AG04449 (cell line): Measurements from ENCODE around the gene IQCM.

Source experiments
- CTCF ChIA-PET: fragments of 350-600 bp; formaldehyde crosslinking; extraction: SDS; loops from one replicate; lab custom pipeline; 2021; ENCODE audit warnings: antibody characterized with exemption; lab: Yijun Ruan, JAX
- POLR2A ChIA-PET: fragments of 400-600, 350-600 bp; formaldehyde crosslinking; extraction: SDS; loops from one replicate; lab custom pipeline; 2020; ENCODE audit warnings: antibody characterized with exemption, inconsistent platforms; lab: Yijun Ruan, JAX
- DNase-seq: peaks from one replicate; pipeline ENCODE4 v3.0.0-alpha.2; 2010; ENCODE audit warnings: low read depth, low spot score
- H3K4me3 ChIP-seq: 2 replicates; pipeline ENCODE4 v1.5.1; 2011; ENCODE audit warnings: low read depth, mild to moderate bottlenecking, control low read depth, low read length
- CTCF ChIP-seq: IDR thresholded peaks from one replicate; pipeline ENCODE4 v1.5.1; 2011; ENCODE audit warnings: mild to moderate bottlenecking, moderate library complexity, low read length, control low read depth, inconsistent platforms; ENCODE audit not compliant: insufficient read depth; ENCODE audit errors: missing control alignments

Gene IQCM

GRCh38 chr4:149728444-149728843 is 87.2 kb downstream of the IQCM start:
- CTCF ChIA-PET, result no interaction called here
- POLR2A ChIA-PET, result no interaction called here
- no peak for DNase-seq
- TF ChIP-seq CTCF, result no peak
- H3K4me3 ChIP-seq, result no peak overlapping the region

GRCh38 chr4:149727663-149728062 is 88.0 kb downstream of the IQCM start:
- no peak for TF ChIP-seq CTCF
- H3K4me3 ChIP-seq, result no peak overlapping the region
- no peak for DNase-seq
- POLR2A ChIA-PET, result no interaction called here
- CTCF ChIA-PET, result no interaction called here

DNA sequence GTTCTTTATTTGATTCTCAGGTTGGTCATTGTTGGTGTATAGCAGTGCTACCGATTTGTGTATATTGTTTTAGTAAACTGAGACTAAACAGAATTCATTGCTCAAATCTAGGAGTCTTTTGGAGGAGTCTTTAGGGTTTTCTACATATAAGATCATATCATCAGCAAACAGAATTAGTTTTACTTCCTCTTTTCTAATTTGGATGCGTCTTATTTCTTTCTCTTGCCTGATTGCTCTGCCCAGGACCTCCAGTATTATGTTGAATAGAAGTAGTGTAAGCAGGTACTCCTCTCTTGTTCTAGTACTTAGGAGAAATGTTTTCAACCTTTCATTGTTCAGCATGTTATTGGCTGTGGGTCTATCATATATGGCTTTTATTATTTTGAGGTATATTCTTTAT is 92.6 kb downstream of the IQCM start:
- TF ChIP-seq CTCF, result no peak
- ChIA-PET CTCF (no interaction called here), POLR2A (no interaction called here)
- H3K4me3 ChIP-seq, result no peak overlapping the region
- DNase-seq, result no peak

- TF ChIP-seq CTCF, result no peak
- ChIA-PET CTCF (no interaction called here), POLR2A (no interaction called here)
- H3K4me3 ChIP-seq, result no peak overlapping the region
- no peak for DNase-seq
These were observed 95.8 kb downstream of the IQCM start for GRCh38 chr4:149719806-149720205.

- TF ChIP-seq CTCF, result no peak
- POLR2A ChIA-PET, result no interaction called here
- H3K4me3 ChIP-seq, result no peak overlapping the region
- CTCF ChIA-PET, result no interaction called here
- no peak for DNase-seq
These were observed 96.3 kb downstream of the IQCM start for GRCh38 chr4:149719357-149719756.

DNA sequence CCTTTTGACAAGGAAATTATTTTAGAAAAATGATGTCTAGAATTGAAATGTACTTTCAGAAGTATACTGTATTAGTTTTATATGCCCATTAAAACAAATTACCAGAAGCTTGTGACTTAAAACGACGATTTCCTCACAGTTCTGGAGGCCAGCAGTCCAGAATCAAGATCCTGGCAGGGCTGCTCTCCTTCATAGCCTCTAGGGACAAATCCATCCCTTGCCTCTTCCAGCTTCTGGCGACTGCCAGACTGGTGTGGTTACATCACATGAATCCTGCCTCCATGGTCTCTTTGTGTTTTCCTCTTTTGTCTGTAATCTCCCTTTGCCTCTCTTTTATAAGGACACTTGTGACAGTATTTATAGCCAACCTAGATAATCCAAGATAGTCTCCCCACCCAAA is 97.1 kb downstream of the IQCM start:
- no peak overlapping the region for H3K4me3 ChIP-seq
- ChIA-PET CTCF (no interaction called here), POLR2A (no interaction called here)
- no peak for TF ChIP-seq CTCF
- no peak for DNase-seq
